GM12878 (cell line): ENCODE results near the gene ANXA2R.
A peak's percentile ranks its signal among the peaks of the same experiment; 100 is the strongest.

Experiments used
- CEBPB ChIP-seq, 2 experiments: fragments of 150-350 bp in 1 of 2; IDR thresholded peaks; 2 replicates each; pipeline ENCODE4 v1.6.1; 2012 to 2014; ENCODE audit warnings: low read depth in 2 of 2, low read length in 2 of 2, borderline replicate concordance in 1 of 2, inconsistent platforms in 1 of 2
- CTCF ChIP-seq, 3 experiments: IDR thresholded peaks in 2 of 3; conservative IDR thresholded peaks in 1 of 3; 2 replicates each; pipeline ENCODE4 v1.5.1; 2011; ENCODE audit warnings: low read depth in 3 of 3, low read length in 3 of 3, mild to moderate bottlenecking in 3 of 3, control low read depth in 2 of 3, moderate library complexity in 2 of 3, inconsistent platforms in 1 of 3, mixed read lengths in 1 of 3; ENCODE audit not compliant: control insufficient read depth in 2 of 3, insufficient read depth in 1 of 3; ENCODE audit errors: extremely low read depth in 1 of 3
- EED ChIP-seq: sonication (generic); IDR thresholded peaks from 2 replicates; pipeline ENCODE4 v1.6.1; 2016; ENCODE audit warnings: antibody characterized with exemption, low read depth
- EZH2 ChIP-seq: IDR thresholded peaks from 2 replicates; pipeline ENCODE4 v1.6.1; 2012; ENCODE audit warnings: low read depth, mild to moderate bottlenecking, control low read depth, inconsistent platforms, low read length, borderline replicate concordance; ENCODE audit not compliant: control insufficient read depth
- TAF1 ChIP-seq: IDR thresholded peaks from 2 replicates; pipeline ENCODE4 v1.6.1; 2011; ENCODE audit warnings: mild to moderate bottlenecking, low read depth, low read length, borderline replicate concordance
- TBL1XR1 ChIP-seq: IDR thresholded peaks from 2 replicates; pipeline ENCODE4 v1.6.1; 2012; ENCODE audit warnings: low read depth, low read length, improper control_type of control experiment

- TF ChIP-seq TBL1XR1, result no peak
- peak; percentile 83 to 95 (median 92) for TF ChIP-seq CTCF (IDR thresholded peaks at IDR 0.05 in 2 of 3, conservative IDR thresholded peaks at IDR 0.05 in 1 of 3; ENCODE audit: control insufficient read depth in 2 of 3, extremely low read depth in 1 of 3, insufficient read depth in 1 of 3, low read depth in 3 of 3, low read length in 3 of 3)
- TF ChIP-seq EZH2, result no peak
- TF ChIP-seq EED, result no peak
- no peak for TF ChIP-seq CEBPB (IDR thresholded peaks at IDR 0.05; ENCODE audit: borderline replicate concordance in 1 of 2, low read depth in 2 of 2, low read length in 2 of 2)
- no peak; the same call in 1 of the 2 replicates for TF ChIP-seq TAF1
Observed at GRCh38 chr5:43040287-43041098, at the start of gene ANXA2R.
